K562 (cell line): Measurements from ENCODE around the gene FXYD4. TPM values are rescaled to one million over a fixed set of nuclear protein-coding genes. Genes with fewer than 3 reads are reported as not detected.
A peak's percentile ranks its signal among the peaks of the same experiment; 100 is the strongest.

Experiments
- ARHGAP35 ChIP-seq: fragments of 450-650 bp; IDR thresholded peaks from 2 replicates; pipeline ENCODE4 v1.6.1; 2018; ENCODE audit not compliant: partially characterized antibody
- ARNT ChIP-seq, 2 experiments: fragments of 450-650 bp; IDR thresholded peaks; 2 replicates each; pipeline ENCODE4 v1.6.1; 2016; ENCODE audit warnings: mild to moderate bottlenecking in 1 of 2
- CXXC5 ChIP-seq: fragments of 250-450 bp; sonication (Bioruptor Pico); IDR thresholded peaks from 2 replicates; pipeline ENCODE4 v1.8.0; 2022; ENCODE audit warnings: inconsistent platforms, mild to moderate bottlenecking, moderate library complexity
- GATAD2A ChIP-seq: fragments of 450-650 bp; IDR thresholded peaks from 2 replicates; pipeline ENCODE4 v1.6.1; 2017
- HMGN3 ChIP-seq: IDR thresholded peaks from 2 replicates; pipeline ENCODE4 v1.6.1; 2011; ENCODE audit warnings: borderline replicate concordance, low read depth, mild to moderate bottlenecking, mixed read lengths, low read length; ENCODE audit not compliant: insufficient read length; ENCODE audit errors: extremely low read depth
- NRF1 ChIP-seq, 2 experiments: fragments of 450-650 bp; IDR thresholded peaks in 1 of 2; conservative IDR thresholded peaks in 1 of 2; 2 replicates each; pipeline ENCODE4 v1.6.1; 2014; ENCODE audit warnings: mild to moderate bottlenecking in 2 of 2
- PCBP1 ChIP-seq: fragments of 200-400 bp; formaldehyde crosslinking; IDR thresholded peaks from 2 replicates; pipeline ENCODE4 v1.6.1; 2018; ENCODE audit warnings: mild to moderate bottlenecking, low read depth, low read length; ENCODE audit not compliant: poor library complexity, severe bottlenecking
- RBFOX2 ChIP-seq: fragments of 200-400 bp; formaldehyde crosslinking; IDR thresholded peaks from 2 replicates; pipeline ENCODE4 v1.6.1; 2017; ENCODE audit warnings: low read depth, mild to moderate bottlenecking, low read length, moderate library complexity
- SIN3A ChIP-seq, 2 experiments: fragments of 150-350 bp in 1 of 2; IDR thresholded peaks; 2 replicates each; pipeline ENCODE4 v1.6.1; 2011 to 2016; ENCODE audit warnings: borderline replicate concordance in 2 of 2, low read depth in 2 of 2, low read length in 2 of 2, mild to moderate bottlenecking in 2 of 2, moderate library complexity in 2 of 2; ENCODE audit not compliant: control insufficient read depth in 1 of 2
- SRSF3 ChIP-seq: fragments of 200-400 bp; formaldehyde crosslinking; IDR thresholded peaks from 2 replicates; pipeline ENCODE4 v1.6.1; 2016; ENCODE audit warnings: mild to moderate bottlenecking, low read length, moderate library complexity; ENCODE audit not compliant: insufficient read depth
- ZBTB7A ChIP-seq: IDR thresholded peaks from 2 replicates; pipeline ENCODE4 v1.6.1; 2011; ENCODE audit warnings: low read depth, mild to moderate bottlenecking, low read length, moderate library complexity, borderline replicate concordance; ENCODE audit not compliant: control insufficient read depth
- ZNF431 ChIP-seq: sonication (generic); formaldehyde crosslinking; IDR thresholded peaks from 2 replicates; pipeline ENCODE4 v1.8.0; 2022; ENCODE audit warnings: mild to moderate bottlenecking, missing genetic modification reagents
- polyA plus RNA-seq, 8 experiments: library from polyadenylated mRNA; depleted of rRNA in 4 of 8; stranded (reverse) in 5 of 8; unstranded in 3 of 8; fragments of >200 nt; fragmentation: Nextera tagmentation in 2 of 8; fragmentation: Illumina TruSeq in 1 of 8; extraction: Ambion mirVana in 2 of 8; extraction: Trizol in 1 of 8; gene quantifications; 2 replicates each; pipeline versions ENCODE4 v1.2.1 to v1.2.3, GENCODE V29; 2011 to 2014; ENCODE audit warnings: inconsistent platforms in 1 of 8, missing spikeins in 1 of 8
- total RNA-seq, 7 experiments: library from RNA; depleted of rRNA in 6 of 7; stranded (reverse); fragments of >200 nt in 6 of 7; fragmentation: Illumina TruSeq in 2 of 7; extraction: Trizol in 2 of 7; gene quantifications; 2 replicates each; pipeline versions ENCODE4 v1.2.1 to v1.2.3, GENCODE V29; 2011 to 2021; ENCODE audit warnings: low replicate concordance in 1 of 7
- TF ChIP-seq, protein P1 (sequence below): fragments of 250-450 bp; sonication (Bioruptor Pico); IDR thresholded peaks from 2 replicates; pipeline ENCODE4 v1.5.0; 2020; ENCODE audit warnings: mild to moderate bottlenecking, borderline replicate concordance
- TF ChIP-seq, protein P2 (sequence below): fragments of 250-450 bp; sonication (Bioruptor Pico); IDR thresholded peaks from 2 replicates; pipeline ENCODE4 v1.8.0; 2021; ENCODE audit warnings: borderline replicate concordance, mild to moderate bottlenecking, moderate library complexity; ENCODE audit not compliant: poor library complexity, severe bottlenecking
- TF ChIP-seq, protein P3 (sequence below), 2 experiments: IDR thresholded peaks; 2 replicates each; pipeline ENCODE4 v1.6.1; 2011; ENCODE audit warnings: borderline replicate concordance in 1 of 2, control low read depth in 1 of 2, low read depth in 1 of 2, low read length in 1 of 2, mild to moderate bottlenecking in 1 of 2, mixed read lengths in 1 of 2, moderate library complexity in 1 of 2; ENCODE audit not compliant: insufficient read depth in 1 of 2, insufficient read length in 1 of 2, poor library complexity in 1 of 2, severe bottlenecking in 1 of 2; ENCODE audit errors: extremely low read depth in 1 of 2

Gene FXYD4
- total and polyA plus RNA-seq, 9 of the 15 experiments (the other 6 are each of a cell fraction or from before 2014, with no cell fraction given): not detected

DNA sequence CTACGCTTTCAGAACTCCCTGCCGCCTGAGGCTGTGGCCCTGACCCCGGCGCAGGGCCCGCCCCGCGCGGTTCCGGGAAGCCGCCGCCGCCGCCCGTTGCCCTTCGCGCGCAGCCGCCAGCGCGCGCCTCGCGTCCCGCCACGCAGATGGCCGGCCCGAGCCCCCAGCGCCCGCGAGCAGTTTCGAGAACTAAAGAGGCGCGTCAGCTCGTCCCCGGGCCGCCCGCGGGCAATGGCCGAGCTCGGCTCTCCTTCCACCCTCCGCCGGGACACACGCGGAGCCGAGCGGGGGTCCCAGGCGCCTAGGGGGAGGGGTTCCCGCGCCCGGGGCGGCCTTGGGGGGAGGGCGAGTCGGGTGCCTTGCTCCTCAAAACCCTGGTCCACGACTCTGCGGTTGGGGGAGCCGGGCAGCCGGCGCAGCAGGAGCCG, 35.7 kb downstream of the FXYD4 start (continued):
- TF ChIP-seq, protein P1, sequence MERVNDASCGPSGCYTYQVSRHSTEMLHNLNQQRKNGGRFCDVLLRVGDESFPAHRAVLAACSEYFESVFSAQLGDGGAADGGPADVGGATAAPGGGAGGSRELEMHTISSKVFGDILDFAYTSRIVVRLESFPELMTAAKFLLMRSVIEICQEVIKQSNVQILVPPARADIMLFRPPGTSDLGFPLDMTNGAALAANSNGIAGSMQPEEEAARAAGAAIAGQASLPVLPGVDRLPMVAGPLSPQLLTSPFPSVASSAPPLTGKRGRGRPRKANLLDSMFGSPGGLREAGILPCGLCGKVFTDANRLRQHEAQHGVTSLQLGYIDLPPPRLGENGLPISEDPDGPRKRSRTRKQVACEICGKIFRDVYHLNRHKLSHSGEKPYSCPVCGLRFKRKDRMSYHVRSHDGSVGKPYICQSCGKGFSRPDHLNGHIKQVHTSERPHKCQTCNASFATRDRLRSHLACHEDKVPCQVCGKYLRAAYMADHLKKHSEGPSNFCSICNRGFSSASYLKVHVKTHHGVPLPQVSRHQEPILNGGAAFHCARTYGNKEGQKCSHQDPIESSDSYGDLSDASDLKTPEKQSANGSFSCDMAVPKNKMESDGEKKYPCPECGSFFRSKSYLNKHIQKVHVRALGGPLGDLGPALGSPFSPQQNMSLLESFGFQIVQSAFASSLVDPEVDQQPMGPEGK: peak; percentile 30; the same call in 1 of the 2 replicates
- TF ChIP-seq CXXC5 (CRISPR knock-in tag) (peak; percentile 68), SIN3A (IDR thresholded peaks at IDR 0.05; ENCODE audit: borderline replicate concordance in 2 of 2, control insufficient read depth in 1 of 2, low read depth in 2 of 2, low read length in 2 of 2) (peak in 1 of 2 experiments; percentile 64; a peak in 3 of 4 replicates), ARNT (IDR thresholded peaks at IDR 0.05) (no peak), PCBP1 (peak; percentile 79), ZNF431 (CRISPR knock-in tag) (peak; percentile 61; the same call in 1 of the 2 replicates), HMGN3 (peak; percentile 71), ARHGAP35 (no peak), SRSF3 (peak; percentile 58; the same call in 1 of the 2 replicates), NRF1 (conservative IDR thresholded peaks at IDR 0.05 in 1 of 2, IDR thresholded peaks at IDR 0.05 in 1 of 2) (peak; percentile 79 to 84; a peak in 3 of 4 replicates), RBFOX2 (peak; percentile 88; the same call in 1 of the 2 replicates), GATAD2A (0 out of 2 replicates have a peak, but pooled peaks have one; percentile 11), ZBTB7A (peak; percentile 89; the same call in 1 of the 2 replicates)
- TF ChIP-seq, protein P2, sequence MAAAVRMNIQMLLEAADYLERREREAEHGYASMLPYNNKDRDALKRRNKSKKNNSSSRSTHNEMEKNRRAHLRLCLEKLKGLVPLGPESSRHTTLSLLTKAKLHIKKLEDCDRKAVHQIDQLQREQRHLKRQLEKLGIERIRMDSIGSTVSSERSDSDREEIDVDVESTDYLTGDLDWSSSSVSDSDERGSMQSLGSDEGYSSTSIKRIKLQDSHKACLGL (CRISPR knock-in tag): peak; percentile 19
- TF ChIP-seq, protein P3, sequence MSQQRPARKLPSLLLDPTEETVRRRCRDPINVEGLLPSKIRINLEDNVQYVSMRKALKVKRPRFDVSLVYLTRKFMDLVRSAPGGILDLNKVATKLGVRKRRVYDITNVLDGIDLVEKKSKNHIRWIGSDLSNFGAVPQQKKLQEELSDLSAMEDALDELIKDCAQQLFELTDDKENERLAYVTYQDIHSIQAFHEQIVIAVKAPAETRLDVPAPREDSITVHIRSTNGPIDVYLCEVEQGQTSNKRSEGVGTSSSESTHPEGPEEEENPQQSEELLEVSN (IDR thresholded peaks at IDR 0.05; ENCODE audit: borderline replicate concordance in 1 of 2, extremely low read depth in 1 of 2, insufficient read depth in 1 of 2, insufficient read length in 1 of 2, low read depth in 1 of 2, low read length in 1 of 2, poor library complexity in 1 of 2, severe bottlenecking in 1 of 2): peak; percentile 62 to 93
